Fibroblast of mammary gland (primary cell): ENCODE measurements around the gene XPOT.

Source experiments
- DNase-seq: peaks from one replicate; pipeline ENCODE4 v3.0.0-alpha.2; 2010; ENCODE audit warnings: low read depth
- H3K4me3 ChIP-seq: 2 replicates; pipeline ENCODE4 v1.5.1; 2011; ENCODE audit warnings: low read depth, mild to moderate bottlenecking, low read length, moderate library complexity; ENCODE audit not compliant: control insufficient read depth
- CTCF ChIP-seq: conservative IDR thresholded peaks from 2 replicates; pipeline ENCODE4 v1.5.1; 2011; ENCODE audit warnings: low read depth, low read length, inconsistent platforms; ENCODE audit not compliant: control insufficient read depth, insufficient read depth

Gene XPOT

GRCh38 chr12:64475518-64475917 lies 71.3 kb downstream of the XPOT start:
- no peak overlapping the region for H3K4me3 ChIP-seq
- no peak for DNase-seq
- no peak for TF ChIP-seq CTCF

GRCh38 chr12:64476844-64477243 lies 72.7 kb downstream of the XPOT start:
- H3K4me3 ChIP-seq: no peak overlapping the region
- no peak for TF ChIP-seq CTCF
- no peak for DNase-seq

- TF ChIP-seq CTCF: no peak
- no peak for DNase-seq
- no peak overlapping the region for H3K4me3 ChIP-seq
These were observed 74.5 kb downstream of the XPOT start for GRCh38 chr12:64478661-64479060.

- DNase-seq: peak; percentile 72
- no peak overlapping the region for H3K4me3 ChIP-seq
- no peak for TF ChIP-seq CTCF
These were observed 76.0 kb downstream of the XPOT start for GRCh38 chr12:64480148-64480547.

- no peak for TF ChIP-seq CTCF
- H3K4me3 ChIP-seq: no peak overlapping the region
- DNase-seq: no peak
These were observed 82.5 kb downstream of the XPOT start for GRCh38 chr12:64486657-64487056.

GRCh38 chr12:64491718-64492117 lies 87.5 kb downstream of the XPOT start:
- TF ChIP-seq CTCF: no peak
- H3K4me3 ChIP-seq: no peak overlapping the region
- DNase-seq: no peak

- DNase-seq: no peak
- no peak for TF ChIP-seq CTCF
- H3K4me3 ChIP-seq: no peak overlapping the region
These were observed 89.3 kb downstream of the XPOT start for GRCh38 chr12:64493513-64493912.
